Adrenal gland (tissue), 5 donors: Measurements from ENCODE around the gene PASD1.

ENCODE experiments used
- CTCF ChIP-seq, 6 experiments: fragments of 450-650 bp in 4 of 6; fragments of 200-600 bp in 2 of 6; sonication (generic) in 1 of 6; IDR thresholded peaks; 1 replicate in 5 of 6; 2 replicates in 1 of 6; pipeline versions ENCODE4 v1.5.1 to v1.8.0; 2016 to 2021; ENCODE audit warnings: antibody characterized with exemption in 6 of 6, mild to moderate bottlenecking in 2 of 6, moderate library complexity in 1 of 6
- POLR2A ChIP-seq, 2 donors: fragments of 450-650 bp; IDR thresholded peaks; one replicate each; pipeline ENCODE4 v1.6.1; 2017; ENCODE audit warnings: antibody characterized with exemption in 2 of 2, mild to moderate bottlenecking in 2 of 2, moderate library complexity in 1 of 2
- donor health status: DM: no; HTN: no; CAD: no.

GRCh38 chrX:151515237-151515636 lies 48.2 kb upstream of the PASD1 start:
- TF ChIP-seq CTCF (IDR thresholded peaks at IDR 0.05) (no peak), POLR2A (IDR thresholded peaks at IDR 0.05) (no peak)
